HepG2 (cell line): ENCODE data around the gene GPR155. TPM values are rescaled to one million over a fixed set of nuclear protein-coding genes. Genes with fewer than 3 reads are reported as not detected.
A peak's percentile ranks its signal among the peaks of the same experiment; 100 is the strongest.

Source experiments
- AHDC1 ChIP-seq: sonication (generic); formaldehyde crosslinking; IDR thresholded peaks from 2 replicates; pipeline ENCODE4 v1.5.1; 2020; ENCODE audit warnings: mild to moderate bottlenecking, missing genetic modification reagents, borderline replicate concordance
- CREB1 ChIP-seq, 2 experiments: fragments of 450-650 bp in 1 of 2; IDR thresholded peaks; 2 replicates each; pipeline ENCODE4 v1.6.1; 2016 to 2017; ENCODE audit warnings: control low read depth in 1 of 2, mild to moderate bottlenecking in 1 of 2, missing compliant biosample characterization in 1 of 2, missing genetic modification characterization in 1 of 2
- FUBP1 ChIP-seq: sonication (generic); formaldehyde crosslinking; IDR thresholded peaks from 2 replicates; pipeline ENCODE4 v1.5.1; 2020; ENCODE audit warnings: missing genetic modification reagents, mild to moderate bottlenecking, borderline replicate concordance
- GATAD2A ChIP-seq: IDR thresholded peaks from 2 replicates; pipeline ENCODE4 v1.6.1; 2016
- HNF1B ChIP-seq: sonication (generic); formaldehyde crosslinking; IDR thresholded peaks from 2 replicates; pipeline ENCODE4 v1.5.1; 2020; ENCODE audit warnings: mild to moderate bottlenecking, moderate library complexity, missing genetic modification reagents
- HNF4G ChIP-seq, 2 experiments: sonication (generic) in 1 of 2; formaldehyde crosslinking in 1 of 2; IDR thresholded peaks; 2 replicates each; pipeline versions ENCODE4 v1.4.0 to v1.6.1; 2011 to 2020; ENCODE audit warnings: borderline replicate concordance in 2 of 2, low read depth in 2 of 2, mild to moderate bottlenecking in 2 of 2, low read length in 1 of 2, missing genetic modification reagents in 1 of 2, moderate library complexity in 1 of 2
- IRF2 ChIP-seq: IDR thresholded peaks from 2 replicates; pipeline ENCODE4 v1.6.1; 2018; ENCODE audit warnings: missing genetic modification reagents, missing compliant biosample characterization
- KMT2A ChIP-seq: sonication (generic); formaldehyde crosslinking; IDR thresholded peaks from 2 replicates; pipeline ENCODE4 v1.4.0; 2020; ENCODE audit warnings: missing genetic modification reagents
- MYNN ChIP-seq: sonication (generic); formaldehyde crosslinking; IDR thresholded peaks from 2 replicates; pipeline ENCODE4 v1.4.0; 2020; ENCODE audit warnings: mild to moderate bottlenecking, low read depth, missing genetic modification reagents
- NONO ChIP-seq, 2 experiments: fragments of 450-650 bp in 1 of 2; sonication (generic) in 1 of 2; formaldehyde crosslinking in 1 of 2; IDR thresholded peaks in 1 of 2; conservative IDR thresholded peaks in 1 of 2; 2 replicates each; pipeline versions ENCODE4 v1.6.1 to v1.8.0; 2017 to 2022; ENCODE audit warnings: mild to moderate bottlenecking in 1 of 2, missing genetic modification reagents in 1 of 2, moderate library complexity in 1 of 2
- RFX5 ChIP-seq: IDR thresholded peaks from 2 replicates; pipeline ENCODE4 v1.6.1; 2011; ENCODE audit warnings: low read depth, low read length, improper control_type of control experiment
- RFXANK ChIP-seq: IDR thresholded peaks from 2 replicates; pipeline ENCODE4 v1.6.1; 2016
- RORA ChIP-seq: sonication (generic); formaldehyde crosslinking; IDR thresholded peaks from 2 replicates; pipeline ENCODE4 v1.5.0; 2020; ENCODE audit warnings: mild to moderate bottlenecking, missing genetic modification reagents, moderate library complexity
- ZNF382 ChIP-seq: sonication (generic); formaldehyde crosslinking; IDR thresholded peaks from 2 replicates; pipeline ENCODE4 v1.5.0; 2020; ENCODE audit warnings: missing genetic modification reagents, mild to moderate bottlenecking, borderline replicate concordance
- ZNF749 ChIP-seq: sonication (generic); formaldehyde crosslinking; IDR thresholded peaks from 2 replicates; pipeline ENCODE4 v1.8.0; 2022; ENCODE audit warnings: mild to moderate bottlenecking, missing genetic modification reagents, moderate library complexity, borderline replicate concordance
- ZNF776 ChIP-seq: sonication (generic); formaldehyde crosslinking; IDR thresholded peaks from 2 replicates; pipeline ENCODE4 v1.4.0; 2020; ENCODE audit warnings: mild to moderate bottlenecking, missing genetic modification reagents
- ZUFSP ChIP-seq: sonication (generic); formaldehyde crosslinking; IDR thresholded peaks from 2 replicates; pipeline ENCODE4 v1.9.0; 2021; ENCODE audit warnings: missing genetic modification reagents, mild to moderate bottlenecking, borderline replicate concordance
- polyA plus RNA-seq, 8 experiments: library from polyadenylated mRNA; depleted of rRNA in 3 of 8; stranded (reverse) in 7 of 8; unstranded in 1 of 8; fragments of >200 nt; fragmentation: Illumina TruSeq in 4 of 8; extraction: Trizol in 4 of 8; gene quantifications; 2 replicates each; pipeline versions ENCODE4 v1.2.1 to v1.2.3, GENCODE V29; 2011 to 2016; ENCODE audit warnings: low read depth in 4 of 8, missing spikeins in 1 of 8, mixed read lengths in 1 of 8; ENCODE audit not compliant: insufficient read depth in 1 of 8
- total RNA-seq, 5 experiments: library from RNA; depleted of rRNA; stranded (reverse); fragments of >200 nt; fragmentation: Illumina TruSeq; extraction: Trizol; gene quantifications; 2 replicates each; pipeline ENCODE4 v1.2.3, GENCODE V29; 2016; ENCODE audit warnings: low read depth in 1 of 5

The GPR155 gene
- total and polyA plus RNA-seq, 2 of the 13 experiments (the other 11 are each of a cell fraction or from before 2014, with no cell fraction given): 0.15 to 0.49 TPM

DNA sequence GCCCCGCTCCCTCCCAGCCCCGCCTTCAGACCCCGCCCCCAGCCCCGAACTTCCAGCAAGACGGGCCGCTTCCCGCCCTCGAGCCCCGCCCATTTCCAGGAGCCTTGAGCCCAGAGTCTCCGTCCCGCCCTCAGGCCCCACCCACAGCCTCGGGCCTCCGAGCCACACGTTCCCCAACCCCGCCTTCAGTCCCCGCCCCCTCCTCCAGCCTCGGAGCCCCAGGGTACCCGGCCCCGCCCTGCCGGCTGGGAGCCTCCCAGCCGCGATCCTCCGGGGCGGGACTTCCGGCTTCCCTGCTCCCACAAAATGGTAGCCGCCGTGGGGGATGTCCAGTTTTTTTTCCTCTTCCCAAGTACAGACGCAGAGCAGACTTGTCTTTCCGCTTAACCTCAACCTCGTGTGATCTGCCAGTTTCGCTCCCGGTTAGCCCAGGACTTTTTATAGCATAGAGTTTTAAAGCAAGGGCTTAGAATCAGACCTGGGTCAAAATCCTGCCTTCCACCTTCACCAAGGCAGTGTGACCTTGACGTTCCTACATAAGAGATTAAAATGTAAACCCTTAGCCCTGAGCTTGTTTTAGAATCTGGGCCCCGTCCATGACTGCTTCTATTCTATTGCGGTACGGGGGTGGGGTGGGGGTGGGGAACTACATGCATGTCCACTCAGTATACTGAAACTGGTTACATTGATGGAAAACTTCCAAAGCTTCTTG, 435 bp upstream of the GPR155 start (continued):
- TF ChIP-seq ZNF382 (CRISPR knock-in tag) (no peak), AHDC1 (CRISPR knock-in tag) (no peak), HNF4G (IDR thresholded peaks at IDR 0.05; ENCODE audit: borderline replicate concordance, low read depth, low read length) (no peak), HNF4G (CRISPR knock-in tag; IDR thresholded peaks at IDR 0.05; ENCODE audit: borderline replicate concordance, low read depth) (no peak), ZUFSP (CRISPR knock-in tag) (no peak), NONO (IDR thresholded peaks at IDR 0.05) (no peak), NONO (CRISPR knock-in tag; conservative IDR thresholded peaks at IDR 0.05) (no peak), IRF2 (CRISPR knock-in tag) (no peak), KMT2A (no peak), FUBP1 (no peak), ZNF749 (0 out of 2 replicates have a peak, but pooled peaks have one; percentile 32), RFXANK (CRISPR knock-in tag) (no peak), MYNN (no peak), CREB1 (IDR thresholded peaks at IDR 0.05) (no peak), CREB1 (CRISPR knock-in tag; IDR thresholded peaks at IDR 0.05) (peak; percentile 57), RFX5 (no peak), GATAD2A (no peak), RORA (CRISPR knock-in tag) (no peak), ZNF776 (no peak), HNF1B (CRISPR knock-in tag) (no peak)
